ENCODE results near the gene OLFM4. TPM values are rescaled to one million over a fixed set of nuclear protein-coding genes. Genes with fewer than 3 reads are reported as not detected.

OLFM4 gene
- total and polyA plus RNA-seq, 9 donors: 0.07 to 0.98 (median 0.35) TPM; not detected in 1

DNA sequence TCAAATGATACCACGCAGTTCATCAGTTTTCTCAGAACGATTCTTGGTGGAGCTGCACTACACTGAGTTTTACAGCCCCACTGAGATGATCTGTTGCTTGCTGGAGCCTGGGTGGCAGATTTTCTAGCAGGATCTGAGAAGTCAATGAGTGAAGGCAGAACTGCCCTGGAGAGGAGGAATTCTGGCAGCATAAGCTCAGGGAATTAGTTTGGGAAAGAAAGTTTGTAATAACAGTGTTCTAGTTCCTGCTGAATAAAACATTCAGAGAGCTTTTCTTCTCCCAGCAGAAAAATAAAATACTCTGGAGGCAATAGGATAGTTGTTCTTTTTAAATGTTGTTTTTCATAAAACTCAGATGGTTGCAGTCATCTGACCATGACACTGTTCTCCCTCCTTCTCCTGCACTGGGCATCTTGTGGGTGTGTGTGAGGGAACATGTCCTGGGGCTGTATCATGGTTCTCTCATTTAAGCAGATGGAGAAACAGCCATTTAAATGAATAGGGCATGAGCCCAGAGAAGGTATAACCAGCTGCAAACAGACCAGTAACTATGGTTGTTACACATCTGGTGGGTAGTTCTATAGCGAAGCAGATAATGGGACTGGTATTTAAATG, 29.6 kb downstream of the OLFM4 start:
- 60 to 74% (median 74%) methylated on average over 3 of the region's 3 CpGs for WGBS, 3 donors
- no peaks in the 10 kb centered on the region for H3K9me3 ChIP-seq
- no peaks in the 10 kb centered on the region for H3K27me3 ChIP-seq
- no peak overlapping the region for H3K4me3 ChIP-seq
- H3K4me1 ChIP-seq (ENCODE audit: insufficient read depth): no peaks in the 10 kb centered on the region
- no peak overlapping the region for H3K27ac ChIP-seq
- no peak for TF ChIP-seq EP300 (IDR thresholded peaks at IDR 0.05)
- TF ChIP-seq, protein P1, sequence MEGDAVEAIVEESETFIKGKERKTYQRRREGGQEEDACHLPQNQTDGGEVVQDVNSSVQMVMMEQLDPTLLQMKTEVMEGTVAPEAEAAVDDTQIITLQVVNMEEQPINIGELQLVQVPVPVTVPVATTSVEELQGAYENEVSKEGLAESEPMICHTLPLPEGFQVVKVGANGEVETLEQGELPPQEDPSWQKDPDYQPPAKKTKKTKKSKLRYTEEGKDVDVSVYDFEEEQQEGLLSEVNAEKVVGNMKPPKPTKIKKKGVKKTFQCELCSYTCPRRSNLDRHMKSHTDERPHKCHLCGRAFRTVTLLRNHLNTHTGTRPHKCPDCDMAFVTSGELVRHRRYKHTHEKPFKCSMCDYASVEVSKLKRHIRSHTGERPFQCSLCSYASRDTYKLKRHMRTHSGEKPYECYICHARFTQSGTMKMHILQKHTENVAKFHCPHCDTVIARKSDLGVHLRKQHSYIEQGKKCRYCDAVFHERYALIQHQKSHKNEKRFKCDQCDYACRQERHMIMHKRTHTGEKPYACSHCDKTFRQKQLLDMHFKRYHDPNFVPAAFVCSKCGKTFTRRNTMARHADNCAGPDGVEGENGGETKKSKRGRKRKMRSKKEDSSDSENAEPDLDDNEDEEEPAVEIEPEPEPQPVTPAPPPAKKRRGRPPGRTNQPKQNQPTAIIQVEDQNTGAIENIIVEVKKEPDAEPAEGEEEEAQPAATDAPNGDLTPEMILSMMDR (IDR thresholded peaks at IDR 0.05): no peak
- TF ChIP-seq POLR2A (IDR thresholded peaks at IDR 0.05): no peak
- intact Hi-C loops (cut with DNase I): no loop called here
- no peak for DNase-seq
- H3K36me3 ChIP-seq: no peaks in the 10 kb centered on the region

GRCh38 chr13:53060840-53061490, 32.4 kb downstream of the OLFM4 start:
- no peak for TF ChIP-seq POLR2A (IDR thresholded peaks at IDR 0.05)
- TF ChIP-seq, protein P1 (IDR thresholded peaks at IDR 0.05): no peak
- TF ChIP-seq EP300 (IDR thresholded peaks at IDR 0.05): no peak
- WGBS, 3 donors: 75 to 86% (median 78%) methylated on average over 9 of the region's 9 CpGs
- DNase-seq: no peak
- H3K4me3 ChIP-seq: no peak overlapping the region
- no peaks in the 10 kb centered on the region for H3K27me3 ChIP-seq
- no peak overlapping the region for H3K27ac ChIP-seq
- peaks cover 2% of the 10 kb centered on the region for H3K4me1 ChIP-seq (ENCODE audit: insufficient read depth)
- no peaks in the 10 kb centered on the region for H3K36me3 ChIP-seq
- intact Hi-C loops (cut with DNase I): no loop called here
- H3K9me3 ChIP-seq: no peaks in the 10 kb centered on the region

- no peaks in the 10 kb centered on the region for H3K27me3 ChIP-seq
- WGBS, 3 donors: 4 to 9% (median 7%) methylated on average over 4 of the region's 4 CpGs
- no peaks in the 10 kb centered on the region for H3K9me3 ChIP-seq
- no peak for TF ChIP-seq EP300 (IDR thresholded peaks at IDR 0.05)
- TF ChIP-seq, protein P1 (IDR thresholded peaks at IDR 0.05): no peak
- TF ChIP-seq POLR2A (IDR thresholded peaks at IDR 0.05): no peak
- intact Hi-C loops (cut with DNase I): no loop called here
- no peak overlapping the region for H3K27ac ChIP-seq
- no peak overlapping the region for H3K4me3 ChIP-seq
- no peaks in the 10 kb centered on the region for H3K36me3 ChIP-seq
- peak in 1 of 5 donors; percentile 11 for DNase-seq
- H3K4me1 ChIP-seq (ENCODE audit: insufficient read depth): peaks cover 2% of the 10 kb centered on the region
These were observed 36.1 kb downstream of the OLFM4 start for GRCh38 chr13:53064731-53065130.

DNA sequence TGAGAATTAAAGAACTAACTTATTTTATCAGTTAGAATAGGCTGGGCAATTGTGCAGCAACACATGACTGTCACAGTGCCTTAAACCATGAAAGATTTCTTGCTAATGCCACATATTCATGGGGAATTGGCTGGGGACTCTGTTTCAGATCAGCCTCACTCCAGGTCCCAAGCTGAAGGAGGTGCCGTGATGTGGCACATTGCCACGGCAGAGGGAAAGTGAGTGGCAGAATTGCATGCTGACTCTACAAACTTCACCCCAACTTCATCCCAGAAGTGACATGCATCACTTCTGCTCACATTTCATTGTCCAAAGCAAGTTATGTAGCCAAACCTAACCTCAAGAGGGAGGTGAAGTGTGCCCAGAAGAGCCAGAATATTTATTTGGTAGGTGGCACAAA, 37.8 kb downstream of the OLFM4 start:
- Histone ChIP-seq H3K9me3 (no peaks in the 10 kb centered on the region), H3K4me3 (no peak overlapping the region), H3K27ac (no peak overlapping the region), H3K4me1 (ENCODE audit: insufficient read depth) (peaks cover 2% of the 10 kb centered on the region), H3K36me3 (no peaks in the 10 kb centered on the region), H3K27me3 (no peaks in the 10 kb centered on the region)
- intact Hi-C loops (cut with DNase I): no loop called here
- no peak for TF ChIP-seq EP300 (IDR thresholded peaks at IDR 0.05)
- TF ChIP-seq POLR2A (IDR thresholded peaks at IDR 0.05): no peak
- TF ChIP-seq, protein P1 (IDR thresholded peaks at IDR 0.05): no peak
- no peak for DNase-seq
- 82 to 94% (median 85%) methylated on average over 2 of the region's 2 CpGs for WGBS, 3 donors
